ENCODE data around the gene NAA30.

DNA sequence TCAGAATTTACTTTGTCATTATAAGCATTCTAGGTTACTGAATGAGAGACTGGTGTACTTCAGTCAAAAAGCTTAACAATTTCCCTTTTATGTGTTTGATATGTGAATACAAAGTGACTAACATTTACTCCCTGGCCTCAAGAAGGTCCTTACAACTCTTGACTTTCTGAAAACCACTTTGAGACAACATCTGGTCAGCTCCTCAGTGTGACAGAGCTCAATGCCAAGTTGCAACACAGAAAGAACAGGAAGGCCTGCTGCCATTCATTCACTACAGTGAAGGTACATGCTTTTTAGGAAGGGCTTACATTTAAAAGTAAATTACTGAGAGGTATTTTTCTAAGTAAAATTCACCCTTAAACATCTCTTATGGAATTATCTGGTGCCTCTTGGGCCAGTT is 2.3 kb upstream of the NAA30 start:
- TF ChIP-seq, protein P1, sequence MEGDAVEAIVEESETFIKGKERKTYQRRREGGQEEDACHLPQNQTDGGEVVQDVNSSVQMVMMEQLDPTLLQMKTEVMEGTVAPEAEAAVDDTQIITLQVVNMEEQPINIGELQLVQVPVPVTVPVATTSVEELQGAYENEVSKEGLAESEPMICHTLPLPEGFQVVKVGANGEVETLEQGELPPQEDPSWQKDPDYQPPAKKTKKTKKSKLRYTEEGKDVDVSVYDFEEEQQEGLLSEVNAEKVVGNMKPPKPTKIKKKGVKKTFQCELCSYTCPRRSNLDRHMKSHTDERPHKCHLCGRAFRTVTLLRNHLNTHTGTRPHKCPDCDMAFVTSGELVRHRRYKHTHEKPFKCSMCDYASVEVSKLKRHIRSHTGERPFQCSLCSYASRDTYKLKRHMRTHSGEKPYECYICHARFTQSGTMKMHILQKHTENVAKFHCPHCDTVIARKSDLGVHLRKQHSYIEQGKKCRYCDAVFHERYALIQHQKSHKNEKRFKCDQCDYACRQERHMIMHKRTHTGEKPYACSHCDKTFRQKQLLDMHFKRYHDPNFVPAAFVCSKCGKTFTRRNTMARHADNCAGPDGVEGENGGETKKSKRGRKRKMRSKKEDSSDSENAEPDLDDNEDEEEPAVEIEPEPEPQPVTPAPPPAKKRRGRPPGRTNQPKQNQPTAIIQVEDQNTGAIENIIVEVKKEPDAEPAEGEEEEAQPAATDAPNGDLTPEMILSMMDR (IDR thresholded peaks at IDR 0.05; ENCODE audit: insufficient read depth, low read length, poor library complexity, severe bottlenecking) = no peak
- no peak for TF ChIP-seq EZH2phosphoT487 (conservative IDR thresholded peaks at IDR 0.05; ENCODE audit: low read length)
